Measurements from ENCODE around the gene KCNJ10.

The KCNJ10 gene

GRCh38 chr1:160046494-160047110 is 23.4 kb downstream of the KCNJ10 start:
- Histone ChIP-seq H3K27ac (no peak overlapping the region), H3K4me3 (peak overlapping the region in 1 of 2 donors; percentile 11), H3K9me3 (no peaks in the 10 kb centered on the region), H3K4me1 (peaks cover 0 to 11% (median 5%) of the 10 kb centered on the region in 4 donors), H3K36me3 (no peaks in the 10 kb centered on the region), H3K27me3 (peaks cover 0 to 4% of the 10 kb centered on the region in 2 donors)
- intact Hi-C loops (cut with DNase I; ENCODE audit: low total_unique reads): no loop called here
- DNase-seq: peak; percentile 37 to 73
- TF ChIP-seq CTCF (IDR thresholded peaks at IDR 0.05): peak; percentile 54 to 63

- no peaks in the 10 kb centered on the region for H3K9me3 ChIP-seq
- H3K4me3 ChIP-seq: no peak overlapping the region
- intact Hi-C loops (cut with DNase I; ENCODE audit: low total_unique reads): no loop called here
- no peak overlapping the region for H3K27ac ChIP-seq
- H3K4me1 ChIP-seq: peaks cover 0 to 11% (median 5%) of the 10 kb centered on the region in 4 donors
- no peak for DNase-seq
- H3K36me3 ChIP-seq: no peaks in the 10 kb centered on the region
- TF ChIP-seq CTCF (IDR thresholded peaks at IDR 0.05): no peak
- peaks cover 0 to 10% of the 10 kb centered on the region in 2 donors for H3K27me3 ChIP-seq
Observed at GRCh38 chr1:160045653-160046052, 24.3 kb downstream of the KCNJ10 start.

- no peak for DNase-seq
- H3K4me1 ChIP-seq: peaks cover 0 to 11% (median 5%) of the 10 kb centered on the region in 4 donors
- intact Hi-C loops (cut with DNase I; ENCODE audit: low total_unique reads): no loop called here
- no peak overlapping the region for H3K27ac ChIP-seq
- no peaks in the 10 kb centered on the region for H3K9me3 ChIP-seq
- H3K27me3 ChIP-seq: peaks cover 0 to 10% of the 10 kb centered on the region in 2 donors
- no peak for TF ChIP-seq CTCF (IDR thresholded peaks at IDR 0.05)
- no peaks in the 10 kb centered on the region for H3K36me3 ChIP-seq
- H3K4me3 ChIP-seq: no peak overlapping the region
Observed at GRCh38 chr1:160043543-160043942, 26.4 kb downstream of the KCNJ10 start.

- no peaks in the 10 kb centered on the region for H3K4me1 ChIP-seq
- intact Hi-C loops (cut with DNase I; ENCODE audit: low total_unique reads): no loop called here
- peaks cover 0 to 10% of the 10 kb centered on the region in 2 donors for H3K27me3 ChIP-seq
- no peak for TF ChIP-seq CTCF (IDR thresholded peaks at IDR 0.05)
- no peak overlapping the region for H3K27ac ChIP-seq
- H3K4me3 ChIP-seq: no peak overlapping the region
- no peaks in the 10 kb centered on the region for H3K36me3 ChIP-seq
- no peak for DNase-seq
- H3K9me3 ChIP-seq: no peaks in the 10 kb centered on the region
Observed at GRCh38 chr1:160040476-160040875, 29.5 kb downstream of the KCNJ10 start.

- intact Hi-C loops (cut with DNase I; ENCODE audit: low total_unique reads): loop anchor here (10.0 kb wide), 1 partner anchor 247 kb away; the partner anchor contains the start of gene DUSP23
- TF ChIP-seq CTCF (IDR thresholded peaks at IDR 0.05): no peak
- Histone ChIP-seq H3K36me3 (peaks cover 0 to under 1% (median 0%) of the 10 kb centered on the region in 3 donors), H3K4me1 (peaks cover 0 to 23% (median 19%) of the 10 kb centered on the region in 4 donors), H3K4me3 (peak overlapping the region; percentile 77 to 81), H3K9me3 (no peaks in the 10 kb centered on the region), H3K27me3 (no peaks in the 10 kb centered on the region), H3K27ac (peak overlapping the region; percentile 67 to 68)
- no peak for DNase-seq
Observed at GRCh38 chr1:160032165-160032820, 37.7 kb downstream of the KCNJ10 start.

Data from tibial artery (tissue), 4 donors.